ENCODE measurements around the gene TBC1D8B.

The TBC1D8B gene

DNA sequence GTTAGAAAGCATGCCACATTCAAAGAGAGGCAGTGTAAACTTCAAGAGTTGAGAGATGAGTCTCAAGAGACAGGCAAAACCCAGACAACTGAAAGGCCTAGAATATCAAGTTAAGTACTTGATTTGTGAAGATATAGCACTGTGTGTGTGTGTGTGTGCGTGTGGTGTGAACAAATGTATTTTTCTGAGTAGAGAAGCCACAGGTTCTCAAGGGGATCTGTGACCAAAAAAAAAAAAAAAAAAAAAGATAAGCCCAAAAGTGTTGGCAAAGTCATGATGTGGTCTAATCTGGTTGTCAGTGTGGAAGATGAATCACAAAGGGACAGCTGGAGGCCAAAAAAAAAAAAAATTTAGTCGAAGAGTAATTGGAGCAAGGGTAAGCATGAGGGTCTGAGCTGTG, 96.8 kb downstream of the TBC1D8B start:
- no peak for DNase-seq

DNA sequence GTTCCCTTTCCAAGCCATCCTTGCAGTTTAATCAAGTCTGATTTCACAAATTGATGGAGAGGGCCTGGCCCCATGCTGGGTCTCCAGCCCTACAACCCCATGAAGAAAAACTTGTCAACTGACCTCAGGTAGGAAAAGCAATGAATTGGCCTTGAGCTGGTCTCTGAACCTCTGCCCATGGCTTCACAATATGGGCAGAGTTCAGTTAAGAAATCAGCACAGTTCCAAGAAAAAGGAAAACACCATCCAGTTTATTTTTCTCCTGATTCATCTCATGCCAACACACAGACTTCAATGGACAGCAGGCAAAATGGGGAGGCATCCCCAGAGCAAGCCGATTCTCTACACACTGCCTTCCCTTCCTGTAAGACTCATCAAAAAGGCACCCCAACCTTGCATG, 97.4 kb downstream of the TBC1D8B start:
- DNase-seq = no peak

DNA sequence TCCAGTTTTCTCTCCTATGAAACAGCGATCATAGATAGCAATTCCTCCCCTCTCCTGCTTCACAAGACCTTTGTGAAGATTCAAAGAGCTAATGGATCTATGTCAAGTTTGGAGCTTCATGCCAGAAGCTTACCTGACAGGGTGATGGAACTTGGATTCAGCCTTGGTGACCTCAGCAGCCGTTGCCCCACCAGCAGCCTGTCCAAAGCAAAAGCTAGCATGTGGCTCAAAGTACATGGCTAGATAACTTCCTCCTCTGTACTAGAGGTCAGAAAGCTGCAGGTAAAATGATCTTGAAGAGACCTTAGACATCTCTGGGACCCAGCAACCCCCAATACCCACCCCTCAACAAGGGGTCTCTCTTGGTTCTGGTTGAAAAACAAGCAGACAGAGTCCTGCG, 98.9 kb downstream of the TBC1D8B start:
- no peak for DNase-seq

DNA sequence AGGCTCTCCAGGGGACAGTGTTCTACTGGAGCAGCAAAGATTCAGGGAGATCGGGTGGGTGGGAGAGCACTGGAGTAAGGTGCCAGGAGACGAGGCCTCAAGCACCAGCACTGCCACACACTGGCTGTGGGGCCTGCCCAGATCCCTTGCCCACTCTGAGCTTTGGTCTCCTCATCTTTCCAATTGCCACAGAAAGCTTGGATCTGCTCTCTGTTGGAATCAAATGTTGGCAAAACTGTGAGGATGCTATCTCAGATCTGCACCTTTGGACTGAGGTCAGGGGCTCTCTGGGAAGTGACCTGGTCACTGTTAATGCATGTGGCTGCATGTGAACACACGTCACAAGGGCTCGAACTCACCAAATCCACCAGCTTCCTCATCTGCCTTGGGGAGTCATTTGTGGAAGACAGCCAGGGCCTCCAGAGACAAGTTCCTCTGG, 99.3 kb downstream of the TBC1D8B start:
- DNase-seq = no peak

DNA sequence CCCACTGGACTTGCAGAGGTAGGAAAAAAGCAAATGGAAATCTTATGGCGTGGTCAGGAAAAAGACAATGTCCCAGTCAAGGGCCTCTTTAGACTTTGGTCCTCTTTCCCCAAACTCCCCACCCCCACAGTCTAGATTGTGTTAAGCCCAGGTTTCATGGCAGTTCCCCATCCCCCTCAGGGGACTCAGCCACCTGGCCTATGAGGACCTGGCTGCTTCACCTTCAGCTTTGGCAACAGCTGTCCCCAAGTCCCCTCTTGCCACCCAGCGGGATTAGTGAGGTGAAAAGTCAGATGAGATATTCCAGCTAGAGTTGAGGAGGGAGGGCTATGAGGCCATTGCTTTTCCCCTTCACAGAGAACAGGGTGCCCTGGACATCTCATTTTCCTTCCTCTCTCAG, 100.2 kb downstream of the TBC1D8B start:
- DNase-seq = no peak

DNA sequence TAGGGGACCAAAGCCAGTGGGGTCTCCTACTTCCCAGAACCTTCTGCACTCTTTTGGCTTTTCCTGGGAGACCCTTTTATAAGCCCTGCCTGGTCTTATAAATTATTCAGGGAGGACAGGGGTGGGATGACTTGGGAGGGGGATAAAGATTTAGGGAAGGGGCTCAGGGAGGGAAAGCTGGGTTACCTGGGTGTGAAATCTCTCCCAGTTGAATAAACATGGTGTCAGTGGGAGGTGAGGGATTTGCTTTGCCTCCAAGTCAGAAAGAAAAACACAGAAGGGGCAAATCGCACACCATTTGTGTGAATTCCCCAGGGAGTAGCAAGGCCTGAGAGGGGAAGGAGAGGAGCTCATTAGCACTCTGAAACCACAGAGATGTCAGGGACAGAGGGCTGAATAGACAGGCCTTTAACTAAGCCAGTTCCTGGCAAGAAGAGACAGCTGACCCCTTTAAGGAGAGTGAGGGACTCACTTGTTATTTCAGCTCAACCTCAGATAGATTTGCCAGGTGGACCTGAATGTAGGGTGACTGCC, 100.9 kb downstream of the TBC1D8B start, which contains the start of gene RIPPLY1:
Gene RIPPLY1 (minus strand): TSS at position 51 of the 534 bp plus-strand sequence. CDS start 54 bp downstream, outside the sequence.
- peak; percentile 64 for DNase-seq

DNA sequence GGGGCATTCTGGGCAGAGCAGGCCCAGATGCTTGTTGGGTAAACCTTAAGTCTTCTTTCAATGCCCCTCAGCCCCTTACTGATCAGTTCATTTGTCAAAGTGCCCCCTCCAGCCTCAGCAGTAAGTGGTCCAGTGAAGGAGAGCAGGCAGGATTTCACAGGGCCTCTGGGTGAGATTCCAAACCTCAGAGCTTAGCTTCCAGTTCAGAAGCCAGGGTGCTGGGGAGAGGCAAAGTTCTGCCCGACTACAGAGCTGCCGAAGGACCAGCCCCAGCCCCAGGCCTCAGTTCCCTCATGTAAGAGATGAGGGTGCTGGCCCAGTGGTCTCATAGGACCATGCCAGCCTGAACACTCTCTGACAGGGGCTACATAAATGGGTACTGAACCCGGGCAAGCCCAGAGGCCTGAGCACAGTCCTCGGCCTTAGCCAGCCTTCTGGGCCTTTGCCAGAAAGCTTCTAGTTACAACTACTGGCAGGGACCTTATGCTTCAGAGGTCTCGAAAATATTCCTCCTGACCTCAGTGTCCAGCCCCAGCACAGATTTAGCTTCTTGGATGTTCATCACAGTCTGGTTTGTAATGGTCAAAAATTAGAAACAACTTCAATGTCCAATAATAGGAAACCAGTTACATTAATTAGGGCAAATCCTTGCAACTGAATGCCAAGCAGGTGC, 101.5 kb downstream of the TBC1D8B start:
- DNase-seq = no peak

DNA sequence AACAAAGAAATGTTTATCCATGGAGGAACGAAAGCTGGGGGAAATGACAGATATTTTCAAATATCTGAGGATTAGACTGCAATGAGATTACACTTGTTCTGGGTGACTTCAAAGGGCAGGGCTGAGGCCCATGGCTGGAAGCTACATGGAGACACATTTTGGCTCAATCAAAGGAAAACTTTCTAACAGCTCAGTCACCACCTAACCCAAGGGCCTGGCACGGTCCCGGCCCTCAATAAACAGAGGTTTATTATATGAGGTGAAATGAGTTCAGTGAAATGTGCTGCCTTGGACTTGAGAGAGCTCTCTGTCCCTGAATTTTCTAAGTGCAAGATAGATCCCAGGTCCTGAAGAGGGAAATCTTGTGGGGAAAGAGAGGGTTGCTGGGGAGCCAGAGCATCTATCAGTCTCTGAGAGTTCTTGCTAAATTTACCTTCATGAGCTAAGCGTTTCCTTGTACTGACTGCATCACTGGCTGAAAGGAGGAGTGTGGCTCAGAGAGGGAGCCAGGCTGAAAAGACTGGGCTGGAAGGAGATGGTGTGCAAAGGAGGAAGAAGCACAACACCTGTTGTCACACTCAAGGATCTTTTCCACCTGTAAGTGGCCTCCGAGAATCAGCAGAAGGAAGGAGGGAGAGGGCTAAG, 102.7 kb downstream of the TBC1D8B start:
- no peak for DNase-seq

DNA sequence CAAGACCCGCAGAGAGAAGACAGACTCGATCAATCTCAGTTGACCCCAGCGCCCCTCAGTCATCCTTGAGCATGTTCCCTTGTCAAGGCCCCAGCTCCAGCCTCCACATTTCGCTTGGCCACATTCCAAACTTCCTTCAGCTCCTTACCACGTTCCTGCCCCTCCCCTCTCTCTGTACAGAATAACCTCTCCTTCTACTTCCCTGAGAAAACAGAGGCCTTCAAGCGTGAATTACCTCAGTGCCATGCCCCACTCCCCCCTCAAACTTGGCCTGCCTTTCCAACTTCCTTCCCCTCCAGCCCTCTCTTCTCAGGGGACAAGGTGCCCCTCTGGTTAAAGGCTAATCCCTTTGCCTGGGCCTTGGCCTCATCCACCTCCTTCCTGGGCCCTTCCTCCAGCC, 103.9 kb downstream of the TBC1D8B start:
- DNase-seq = no peak

DNA sequence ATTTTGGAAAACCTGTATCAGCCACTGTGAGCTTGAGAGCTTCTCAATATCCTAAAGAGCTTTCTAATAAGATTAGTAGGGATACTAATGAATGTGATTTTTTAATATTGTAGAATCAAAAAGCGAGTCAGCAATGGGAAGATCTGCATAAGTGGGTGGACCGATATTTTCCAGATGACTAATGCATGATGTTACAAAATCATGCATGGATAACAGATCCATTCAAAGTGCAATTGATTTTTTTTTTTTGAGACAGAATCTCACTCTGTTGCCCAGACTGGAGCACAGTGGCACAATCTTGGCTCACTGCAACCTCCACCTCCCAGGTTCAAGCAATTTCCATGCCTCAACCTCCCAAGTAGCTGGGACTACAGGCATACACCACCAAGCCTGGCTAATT, 110.4 kb downstream of the TBC1D8B start:
- DNase-seq = no peak

DNA sequence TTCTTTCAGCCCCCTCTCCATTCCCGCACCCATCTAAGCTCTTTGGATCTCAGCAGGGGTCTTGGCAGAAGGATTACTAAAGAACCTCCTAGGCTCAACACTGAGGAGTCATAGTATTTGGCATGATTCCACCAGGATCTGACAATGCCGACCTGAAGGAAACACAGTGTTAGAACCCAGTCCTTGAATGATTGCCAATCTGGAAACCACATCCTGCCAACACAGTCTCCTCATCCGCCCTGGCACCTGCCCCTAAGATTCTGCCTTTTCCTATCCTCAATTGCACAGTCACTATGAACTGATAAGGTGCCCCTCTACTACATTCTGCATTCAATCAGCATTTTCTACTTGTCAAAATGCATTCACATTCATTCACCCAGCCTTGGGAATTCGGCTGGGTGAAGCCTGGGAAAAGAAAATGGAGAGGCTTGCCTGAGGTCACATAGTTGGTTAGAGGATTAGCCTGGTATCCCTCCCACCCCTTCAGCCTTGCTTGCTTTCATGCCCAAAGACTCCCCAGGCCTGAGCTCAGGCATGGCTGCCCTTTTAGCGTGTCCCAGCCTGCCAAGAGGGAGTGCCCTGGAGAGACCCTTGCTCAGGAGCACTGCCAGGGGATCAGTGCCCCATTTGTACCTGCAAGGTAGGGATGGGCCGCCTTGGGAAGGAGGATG, 115.5 kb downstream of the TBC1D8B start:
- peak; percentile 29 for DNase-seq

DNA sequence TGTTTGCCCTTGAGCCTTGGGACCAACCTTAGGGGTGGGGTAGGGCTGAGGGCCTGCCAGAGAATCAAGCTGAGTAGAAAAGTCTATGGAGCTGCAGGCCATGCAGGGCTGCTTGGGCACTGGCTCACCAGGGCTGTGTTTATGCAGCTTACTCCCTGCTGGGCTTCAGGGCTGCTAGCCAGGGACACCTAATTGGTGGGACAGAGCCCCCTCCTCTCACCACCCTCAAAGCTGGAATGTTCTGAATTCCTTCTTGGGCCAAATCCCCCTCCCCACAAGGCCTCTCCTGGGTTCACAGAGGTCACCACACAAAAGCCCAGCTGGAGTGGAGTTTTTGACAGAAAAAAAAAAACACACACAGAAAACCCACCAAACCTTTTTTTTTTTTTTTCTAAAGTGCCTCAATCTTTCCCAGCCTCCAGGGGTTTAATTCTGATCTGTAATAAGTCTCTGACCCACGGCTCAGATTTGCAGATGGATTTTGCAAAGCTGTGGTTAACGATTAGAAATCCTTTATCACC, 117.5 kb downstream of the TBC1D8B start, which contains the start of gene CLDN2:
Gene CLDN2 (plus strand): TSS at position 471 of the 521 bp plus-strand sequence. CDS start 7,827 bp downstream, outside the sequence.
- DNase-seq = no peak

DNA sequence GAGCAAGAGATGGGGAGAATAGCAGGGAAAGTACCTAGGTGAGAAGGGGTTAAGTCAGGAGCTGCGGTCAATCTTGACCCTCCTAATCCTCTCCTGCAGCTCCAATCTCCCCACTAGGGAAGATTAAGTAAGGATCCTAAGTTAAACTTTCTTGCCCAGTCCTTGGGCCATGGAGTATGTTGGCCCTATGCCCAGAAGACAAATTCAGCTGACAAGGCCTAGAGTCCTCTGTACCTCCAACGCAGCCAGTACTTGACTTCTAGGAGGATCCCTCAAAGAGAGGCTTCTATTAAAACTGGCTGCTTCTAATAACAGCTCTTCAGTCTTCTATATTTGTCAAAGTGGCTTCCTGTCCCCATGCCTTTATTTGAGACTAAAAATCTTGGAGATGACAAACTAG, 119.2 kb downstream of the TBC1D8B start:
- no peak for DNase-seq

Data from NCI-H69 (cell line).